ENCODE data around the gene ELMOD1.

The ELMOD1 gene

GRCh38 chr11:107648242-107648641 is 57.3 kb downstream of the ELMOD1 start:
- Mint-ChIP-seq H3K27ac (no peak overlapping the region), H3K4me3 (no peak overlapping the region), H3K27me3 (ENCODE audit: low read depth) (peaks cover 19% of the 10 kb centered on the region), H3K4me1 (ENCODE audit: low read depth) (no peaks in the 10 kb centered on the region), H3K9me3 (no peaks in the 10 kb centered on the region), H3K36me3 (ENCODE audit: low read depth) (no peaks in the 10 kb centered on the region)

GRCh38 chr11:107651672-107652071 is 60.7 kb downstream of the ELMOD1 start:
- H3K9me3 Mint-ChIP-seq, result no peaks in the 10 kb centered on the region
- H3K4me3 Mint-ChIP-seq, result no peak overlapping the region
- H3K27me3 Mint-ChIP-seq (ENCODE audit: low read depth), result peaks cover 19% of the 10 kb centered on the region
- H3K36me3 Mint-ChIP-seq (ENCODE audit: low read depth), result no peaks in the 10 kb centered on the region
- H3K27ac Mint-ChIP-seq, result no peak overlapping the region
- no peaks in the 10 kb centered on the region for H3K4me1 Mint-ChIP-seq (ENCODE audit: low read depth)

GRCh38 chr11:107653076-107653475 is 62.1 kb downstream of the ELMOD1 start:
- peaks cover 18% of the 10 kb centered on the region for H3K27me3 Mint-ChIP-seq (ENCODE audit: low read depth)
- no peaks in the 10 kb centered on the region for H3K9me3 Mint-ChIP-seq
- no peaks in the 10 kb centered on the region for H3K4me1 Mint-ChIP-seq (ENCODE audit: low read depth)
- no peak overlapping the region for H3K4me3 Mint-ChIP-seq
- no peak overlapping the region for H3K27ac Mint-ChIP-seq
- H3K36me3 Mint-ChIP-seq (ENCODE audit: low read depth), result no peaks in the 10 kb centered on the region

GRCh38 chr11:107655602-107656001 is 64.7 kb downstream of the ELMOD1 start:
- no peaks in the 10 kb centered on the region for H3K4me1 Mint-ChIP-seq (ENCODE audit: low read depth)

GRCh38 chr11:107659310-107659709 is 68.4 kb downstream of the ELMOD1 start:
- Mint-ChIP-seq H3K27me3 (ENCODE audit: low read depth) (no peaks in the 10 kb centered on the region), H3K4me1 (ENCODE audit: low read depth) (no peaks in the 10 kb centered on the region), H3K27ac (no peak overlapping the region), H3K36me3 (ENCODE audit: low read depth) (no peaks in the 10 kb centered on the region), H3K4me3 (no peak overlapping the region), H3K9me3 (no peaks in the 10 kb centered on the region)

More at GRCh38 chr11:107655602-107656001, 64.7 kb downstream of the ELMOD1 start:
- no peaks in the 10 kb centered on the region for H3K36me3 Mint-ChIP-seq (ENCODE audit: low read depth)
- no peak overlapping the region for H3K4me3 Mint-ChIP-seq
- no peak overlapping the region for H3K27ac Mint-ChIP-seq
- peaks cover 4% of the 10 kb centered on the region for H3K27me3 Mint-ChIP-seq (ENCODE audit: low read depth)
- H3K9me3 Mint-ChIP-seq, result no peaks in the 10 kb centered on the region

GRCh38 chr11:107660066-107660465 is 69.1 kb downstream of the ELMOD1 start:
- H3K9me3 Mint-ChIP-seq, result no peaks in the 10 kb centered on the region

GRCh38 chr11:107661656-107662055 is 70.7 kb downstream of the ELMOD1 start:
- Mint-ChIP-seq H3K9me3 (no peaks in the 10 kb centered on the region), H3K27ac (no peak overlapping the region), H3K4me3 (no peak overlapping the region), H3K4me1 (ENCODE audit: low read depth) (no peaks in the 10 kb centered on the region), H3K36me3 (ENCODE audit: low read depth) (no peaks in the 10 kb centered on the region), H3K27me3 (ENCODE audit: low read depth) (no peaks in the 10 kb centered on the region)

More at GRCh38 chr11:107660066-107660465, 69.1 kb downstream of the ELMOD1 start:
- H3K27ac Mint-ChIP-seq, result no peak overlapping the region
- H3K36me3 Mint-ChIP-seq (ENCODE audit: low read depth), result no peaks in the 10 kb centered on the region
- no peaks in the 10 kb centered on the region for H3K27me3 Mint-ChIP-seq (ENCODE audit: low read depth)
- no peaks in the 10 kb centered on the region for H3K4me1 Mint-ChIP-seq (ENCODE audit: low read depth)
- H3K4me3 Mint-ChIP-seq, result no peak overlapping the region

GRCh38 chr11:107665018-107665417 is 74.1 kb downstream of the ELMOD1 start:
- Mint-ChIP-seq H3K36me3 (ENCODE audit: low read depth) (no peaks in the 10 kb centered on the region), H3K27ac (no peak overlapping the region), H3K27me3 (ENCODE audit: low read depth) (no peaks in the 10 kb centered on the region), H3K4me3 (no peak overlapping the region), H3K9me3 (no peaks in the 10 kb centered on the region), H3K4me1 (ENCODE audit: low read depth) (no peaks in the 10 kb centered on the region)

- H3K9me3 Mint-ChIP-seq, result no peaks in the 10 kb centered on the region
- H3K4me3 Mint-ChIP-seq, result no peak overlapping the region
- H3K4me1 Mint-ChIP-seq (ENCODE audit: low read depth), result no peaks in the 10 kb centered on the region
- no peaks in the 10 kb centered on the region for H3K36me3 Mint-ChIP-seq (ENCODE audit: low read depth)
- H3K27ac Mint-ChIP-seq, result no peak overlapping the region
- H3K27me3 Mint-ChIP-seq (ENCODE audit: low read depth), result no peaks in the 10 kb centered on the region
Measured at GRCh38 chr11:107666911-107667613, 76.1 kb downstream of the ELMOD1 start.

- Mint-ChIP-seq H3K27ac (no peak overlapping the region), H3K36me3 (ENCODE audit: low read depth) (no peaks in the 10 kb centered on the region), H3K4me3 (no peak overlapping the region), H3K27me3 (ENCODE audit: low read depth) (no peaks in the 10 kb centered on the region), H3K9me3 (no peaks in the 10 kb centered on the region), H3K4me1 (ENCODE audit: low read depth) (no peaks in the 10 kb centered on the region)
Measured at GRCh38 chr11:107669191-107669740, 78.3 kb downstream of the ELMOD1 start.

- H3K4me1 Mint-ChIP-seq (ENCODE audit: low read depth), result no peaks in the 10 kb centered on the region
- peaks cover 3% of the 10 kb centered on the region for H3K27me3 Mint-ChIP-seq (ENCODE audit: low read depth)
- no peaks in the 10 kb centered on the region for H3K36me3 Mint-ChIP-seq (ENCODE audit: low read depth)
- H3K27ac Mint-ChIP-seq, result no peak overlapping the region
- no peaks in the 10 kb centered on the region for H3K9me3 Mint-ChIP-seq
- H3K4me3 Mint-ChIP-seq, result no peak overlapping the region
Measured at GRCh38 chr11:107669893-107670601, 79.1 kb downstream of the ELMOD1 start.

GRCh38 chr11:107675902-107676301 is 85.0 kb downstream of the ELMOD1 start:
- H3K4me3 Mint-ChIP-seq, result no peak overlapping the region
- peaks cover 3% of the 10 kb centered on the region for H3K4me1 Mint-ChIP-seq (ENCODE audit: low read depth)
- peaks cover 4% of the 10 kb centered on the region for H3K27me3 Mint-ChIP-seq (ENCODE audit: low read depth)
- H3K36me3 Mint-ChIP-seq (ENCODE audit: low read depth), result no peaks in the 10 kb centered on the region
- no peaks in the 10 kb centered on the region for H3K9me3 Mint-ChIP-seq
- no peak overlapping the region for H3K27ac Mint-ChIP-seq

GRCh38 chr11:107676336-107677057 is 85.5 kb downstream of the ELMOD1 start:
- Mint-ChIP-seq H3K4me1 (ENCODE audit: low read depth) (peaks cover 3% of the 10 kb centered on the region), H3K27ac (no peak overlapping the region), H3K36me3 (ENCODE audit: low read depth) (no peaks in the 10 kb centered on the region), H3K9me3 (no peaks in the 10 kb centered on the region), H3K27me3 (ENCODE audit: low read depth) (peaks cover 4% of the 10 kb centered on the region), H3K4me3 (no peak overlapping the region)

- H3K36me3 Mint-ChIP-seq (ENCODE audit: low read depth), result no peaks in the 10 kb centered on the region
- H3K27me3 Mint-ChIP-seq (ENCODE audit: low read depth), result peaks cover 7% of the 10 kb centered on the region
- no peaks in the 10 kb centered on the region for H3K9me3 Mint-ChIP-seq
- no peak overlapping the region for H3K27ac Mint-ChIP-seq
- H3K4me1 Mint-ChIP-seq (ENCODE audit: low read depth), result peaks cover 3% of the 10 kb centered on the region
- H3K4me3 Mint-ChIP-seq, result no peak overlapping the region
Measured at GRCh38 chr11:107677924-107678631, 87.1 kb downstream of the ELMOD1 start.
